H1 (cell line): Measurements from ENCODE around the gene RPS6KA5. TPM values are rescaled to one million over a fixed set of nuclear protein-coding genes. Genes with fewer than 3 reads are reported as not detected.
A peak's percentile ranks its signal among the peaks of the same experiment; 100 is the strongest.

Experiments used
- CTCF ChIA-PET: fragments of 300-600 bp; sonication (Branson Sonifier 250); formaldehyde crosslinking; loops from one replicate; lab custom pipeline; 2021; ENCODE audit not compliant: partially characterized antibody; lab: Charles Lee
- POLR2A ChIA-PET: fragments of 300-600 bp; sonication (Branson Sonifier 250); formaldehyde crosslinking; loops from one replicate; lab custom pipeline; 2021; ENCODE audit warnings: inconsistent platforms; ENCODE audit not compliant: partially characterized antibody; lab: Charles Lee
- DNase-seq, 2 experiments: peaks; one replicate each; pipeline versions ENCODE4 v3.0.0 to v3.0.0-alpha.2; 2010 to 2022; ENCODE audit warnings: low spot score in 2 of 2, low read depth in 1 of 2, mixed read lengths in 1 of 2
- FAIRE-seq: peaks from 2 replicates; lab custom pipeline; 2011; peaks lifted over from hg19 to GRCh38; lab: Jason Lieb, UNC
- H2AFZ ChIP-seq: 2 replicates; pipeline ENCODE4 v1.8.1; 2012; ENCODE audit warnings: low read length, inconsistent platforms
- H2AK5ac ChIP-seq: 2 replicates; pipeline ENCODE4 v1.6.1; 2013; ENCODE audit warnings: low read depth, low read length
- H2BK120ac ChIP-seq: replicated peaks from 2 replicates; pipeline ENCODE3; 2013; ENCODE audit warnings: low read depth, low read length, inconsistent platforms
- H2BK12ac ChIP-seq: 2 replicates; pipeline ENCODE4 v1.6.1; 2013; ENCODE audit warnings: low read depth, low read length
- H2BK15ac ChIP-seq: 2 replicates; pipeline ENCODE4 v1.6.1; 2013; ENCODE audit warnings: low read length
- H2BK20ac ChIP-seq: 2 replicates; pipeline ENCODE4 v1.6.1; 2013; ENCODE audit warnings: low read length
- H2BK5ac ChIP-seq: 2 replicates; pipeline ENCODE4 v1.6.1; 2013; ENCODE audit warnings: low read depth, low read length
- H3K14ac ChIP-seq: 2 replicates; pipeline ENCODE4 v1.6.1; 2013; ENCODE audit warnings: inconsistent platforms; ENCODE audit not compliant: insufficient read length
- H3K18ac ChIP-seq: 2 replicates; pipeline ENCODE4 v1.6.1; 2013; ENCODE audit warnings: low read length; ENCODE audit errors: extremely low read depth
- H3K23ac ChIP-seq: 2 replicates; pipeline ENCODE4 v1.6.1; 2013; ENCODE audit warnings: inconsistent platforms; ENCODE audit not compliant: insufficient read length
- H3K23me2 ChIP-seq: 2 replicates; pipeline ENCODE4 v1.6.1; 2013; ENCODE audit warnings: low read depth, low read length
- H3K27ac ChIP-seq: 2 replicates; pipeline ENCODE4 v1.6.1; 2011; ENCODE audit warnings: low read depth, low read length, inconsistent platforms
- H3K27me3 ChIP-seq, 4 experiments: replicated peaks in 1 of 4; 1 replicate in 1 of 4; 2 replicates in 3 of 4; pipeline versions ENCODE4 v1.6.1 to v1.8.1; 2011 to 2013; ENCODE audit warnings: low read length in 3 of 4, mild to moderate bottlenecking in 3 of 4, inconsistent platforms in 2 of 4, mixed read lengths in 2 of 4, moderate library complexity in 1 of 4; ENCODE audit not compliant: control insufficient read depth in 3 of 4, insufficient read depth in 3 of 4; ENCODE audit errors: extremely low read depth in 1 of 4
- H3K36me3 ChIP-seq, 4 experiments: 2 replicates each; pipeline versions ENCODE4 v1.6.1 to v1.8.1; 2011 to 2013; ENCODE audit warnings: mild to moderate bottlenecking in 4 of 4, low read length in 3 of 4, moderate library complexity in 2 of 4, control low read depth in 1 of 4, inconsistent platforms in 1 of 4; ENCODE audit not compliant: insufficient read depth in 4 of 4, control insufficient read depth in 2 of 4
- H3K4ac ChIP-seq: replicated peaks from 2 replicates; pipeline ENCODE3; 2013; ENCODE audit warnings: low read length, low read depth, mixed read lengths, inconsistent platforms; ENCODE audit not compliant: insufficient read length
- H3K4me1 ChIP-seq, 4 experiments: replicated peaks in 1 of 4; 1 replicate in 1 of 4; 2 replicates in 3 of 4; pipeline versions ENCODE4 v1.6.1 to v1.8.1; 2011 to 2013; ENCODE audit warnings: low read length in 3 of 4, inconsistent platforms in 2 of 4, mixed read lengths in 1 of 4; ENCODE audit not compliant: insufficient read depth in 4 of 4, control insufficient read depth in 3 of 4
- H3K4me2 ChIP-seq, 2 experiments: 2 replicates each; pipeline versions ENCODE4 v1.6.1 to v1.8.1; 2011 to 2013; ENCODE audit warnings: low read depth in 2 of 2, low read length in 2 of 2, control low read depth in 1 of 2, inconsistent platforms in 1 of 2, mild to moderate bottlenecking in 1 of 2; ENCODE audit not compliant: insufficient read depth in 1 of 2
- H3K4me3 ChIP-seq, 4 experiments: fragments of 200-600, 300-600 bp in 1 of 4; sonication (generic), shearing (Covaris generic), sonication (Bioruptor Twin) in 1 of 4; 2 replicates each; pipeline versions ENCODE4 v1.5.1 to v1.8.1; 2011 to 2016; ENCODE audit warnings: low read length in 4 of 4, low read depth in 3 of 4, control low read depth in 2 of 4, inconsistent platforms in 2 of 4, mild to moderate bottlenecking in 2 of 4, mixed read lengths in 1 of 4, moderate library complexity in 1 of 4; ENCODE audit not compliant: insufficient read depth in 2 of 4; ENCODE audit errors: extremely low read depth in 1 of 4
- H3K56ac ChIP-seq: replicated peaks from 2 replicates; pipeline ENCODE3; 2013; ENCODE audit warnings: low read depth, mild to moderate bottlenecking, mixed read lengths, low read length, inconsistent platforms; ENCODE audit not compliant: insufficient read length
- H3K79me1 ChIP-seq: 2 replicates; pipeline ENCODE4 v1.6.1; 2013; ENCODE audit warnings: low read depth, low read length, control low read depth
- H3K79me2 ChIP-seq, 2 experiments: 2 replicates each; pipeline versions ENCODE4 v1.6.1 to v1.8.1; 2012 to 2013; ENCODE audit warnings: low read length in 2 of 2, mild to moderate bottlenecking in 2 of 2, inconsistent platforms in 1 of 2; ENCODE audit not compliant: insufficient read depth in 2 of 2, control insufficient read depth in 1 of 2
- H3K9ac ChIP-seq, 4 experiments: replicated peaks in 1 of 4; 1 replicate in 1 of 4; 2 replicates in 3 of 4; pipeline versions ENCODE4 v1.6.1 to v1.8.1; 2011 to 2013; ENCODE audit warnings: low read depth in 3 of 4, low read length in 3 of 4, control low read depth in 2 of 4, mild to moderate bottlenecking in 2 of 4, moderate library complexity in 2 of 4, inconsistent platforms in 1 of 4; ENCODE audit errors: extremely low read depth in 1 of 4
- H3K9me3 ChIP-seq, 2 experiments: 2 replicates each; pipeline versions ENCODE4 v1.6.1 to v1.8.1; 2012 to 2013; ENCODE audit warnings: mild to moderate bottlenecking in 2 of 2, moderate library complexity in 2 of 2, control low read depth in 1 of 2, inconsistent platforms in 1 of 2, low read depth in 1 of 2, low read length in 1 of 2, mixed read lengths in 1 of 2; ENCODE audit not compliant: insufficient read depth in 2 of 2
- H4K20me1 ChIP-seq, 2 experiments: replicated peaks in 1 of 2; 2 replicates each; pipeline versions ENCODE3 to v1.8.1; 2011 to 2013; ENCODE audit warnings: inconsistent platforms in 2 of 2, low read length in 2 of 2, mild to moderate bottlenecking in 1 of 2; ENCODE audit not compliant: insufficient read depth in 2 of 2, control insufficient read depth in 1 of 2
- H4K5ac ChIP-seq: 2 replicates; pipeline ENCODE4 v1.6.1; 2013; ENCODE audit warnings: low read length, low read depth, mixed read lengths, inconsistent platforms; ENCODE audit not compliant: insufficient read length
- H4K8ac ChIP-seq: 2 replicates; pipeline ENCODE4 v1.8.0; 2013; ENCODE audit warnings: mild to moderate bottlenecking, moderate library complexity, low read length, inconsistent platforms; ENCODE audit not compliant: insufficient read depth; ENCODE audit errors: extremely low read depth
- H4K91ac ChIP-seq: replicated peaks from 2 replicates; pipeline ENCODE3; 2013; ENCODE audit warnings: low read length, mixed read lengths, inconsistent platforms; ENCODE audit not compliant: insufficient read length
- ATF2 ChIP-seq: IDR thresholded peaks from 2 replicates; pipeline ENCODE4 v1.6.1; 2012; ENCODE audit warnings: low read length, inconsistent platforms
- CBX5 ChIP-seq: fragments of 300-800, 300-1000 bp; sonication (generic); IDR thresholded peaks from 2 replicates; pipeline ENCODE4 v1.7.1; 2016; ENCODE audit warnings: antibody characterized with exemption, low read length, low read depth
- EGR1 ChIP-seq: IDR thresholded peaks from 2 replicates; pipeline ENCODE4 v1.6.1; 2011; ENCODE audit warnings: low read depth, low read length, borderline replicate concordance
- JUND ChIP-seq: IDR thresholded peaks from 2 replicates; pipeline ENCODE4 v1.6.1; 2011; ENCODE audit warnings: mild to moderate bottlenecking, improper control_type of control experiment, low read length
- KDM5A ChIP-seq: fragments of 200-600 bp; IDR thresholded peaks from 2 replicates; pipeline ENCODE4 v1.7.1; 2012; ENCODE audit warnings: mild to moderate bottlenecking, low read length, inconsistent platforms, mixed read lengths
- NRF1 ChIP-seq: IDR thresholded peaks from 2 replicates; pipeline ENCODE4 v1.6.1; 2011; ENCODE audit warnings: mild to moderate bottlenecking, low read depth, low read length, improper control_type of control experiment
- TAF7 ChIP-seq: optimal IDR thresholded peaks from 2 replicates; pipeline ENCODE3; 2011; ENCODE audit warnings: low read depth, mild to moderate bottlenecking, inconsistent platforms, low read length, moderate library complexity, borderline replicate concordance
- TBP ChIP-seq: IDR thresholded peaks from 2 replicates; pipeline ENCODE4 v1.6.1; 2011; ENCODE audit warnings: low read depth, low read length, improper control_type of control experiment
- TCF12 ChIP-seq: IDR thresholded peaks from 2 replicates; pipeline ENCODE4 v1.6.1; 2011; ENCODE audit warnings: low read depth, mild to moderate bottlenecking, low read length
- WGBS, 2 experiments: shearing (Covaris generic) in 1 of 2; methylation state at CpG; one replicate each; pipeline versions ENCODE4 v1.1.6 to v1.1.7; 2013 to 2015; ENCODE audit warnings: low lambda C conversion rate in 2 of 2, mixed read lengths in 2 of 2, inconsistent platforms in 1 of 2, low coverage in 1 of 2, missing lambda C conversion rate in 1 of 2; ENCODE audit not compliant: insufficient replicate concordance in 2 of 2, insufficient coverage in 1 of 2, insufficient read length in 1 of 2; ENCODE audit errors: extremely low coverage in 1 of 2, missing lambda C conversion rate in 1 of 2; 5-methylcytosine and 5-hydroxymethylcytosine counted together
- polyA plus RNA-seq, 7 experiments: library from polyadenylated mRNA; depleted of rRNA in 3 of 7; stranded (reverse) in 5 of 7; unstranded in 2 of 7; fragments of >200 nt in 5 of 7; fragments of 200-250 nt in 2 of 7; gene quantifications; 1 replicate in 5 of 7; 2 replicates in 1 of 7; 4 replicates in 1 of 7; pipeline versions ENCODE4 v1.2.1 to v1.2.3, GENCODE V29; 2011 to 2013; ENCODE audit warnings: missing spikeins in 2 of 7, mixed read lengths in 2 of 7
- total RNA-seq: library from RNA; stranded (reverse); fragmentation: NEBNext Ultra II Directional; extraction: Animal tissue kit (Norgen Biotek cat#: 25700); gene quantifications from 2 replicates; pipeline ENCODE4 v1.2.1, GENCODE V29; 2021

RPS6KA5 gene
- total and polyA plus RNA-seq, 2 of the 8 experiments (the other 6 are each of a cell fraction or from before 2014, with no cell fraction given), result 0.85 to 3.1 TPM

- Histone ChIP-seq H3K27ac (no peak overlapping the region), H3K56ac (no peak overlapping the region), H4K5ac (no peak overlapping the region), H3K4me2 (peak overlapping the region; percentile 80 to 88), H3K36me3 (no peaks in the 10 kb centered on the region), H3K18ac (no peak overlapping the region), H2AK5ac (no peak overlapping the region), H4K8ac (no peak overlapping the region), H3K4me1 (peaks cover 0 to 10% (median 5%) of the 10 kb centered on the region in 4 experiments; a peak in 6 of 7 replicates), H3K79me1 (peaks cover 7% of the 10 kb centered on the region; the same call in 1 of the 2 replicates), H3K27me3 (peaks cover 0 to 5% (median 5%) of the 10 kb centered on the region in 4 experiments; a peak in 4 of 7 replicates), H3K4me3 (peak overlapping the region; percentile 53 to 83 (median 64); a peak in 7 of 8 replicates), H2BK12ac (no peak overlapping the region), H3K79me2 (no peaks in the 10 kb centered on the region), H2BK15ac (no peak overlapping the region), H3K4ac (no peak overlapping the region), H3K14ac (no peak overlapping the region), H2AFZ (no peak overlapping the region), H4K91ac (no peak overlapping the region), H3K9me3 (no peaks in the 10 kb centered on the region), H3K23ac (no peak overlapping the region), H4K20me1 (peaks cover 0 to 3% of the 10 kb centered on the region in 2 experiments), H2BK20ac (no peak overlapping the region), H2BK5ac (no peak overlapping the region), H3K23me2 (peaks cover 8% of the 10 kb centered on the region; the same call in 1 of the 2 replicates), H2BK120ac (no peak overlapping the region), H3K9ac (no peak overlapping the region; a peak in 1 of 7 replicates)
- FAIRE-seq, result no peak
- no peak for TF ChIP-seq KDM5A
- TF ChIP-seq CBX5, result no peak
- no peak for TF ChIP-seq EGR1
- TF ChIP-seq TAF7, result no peak
- no peak for TF ChIP-seq TCF12
- TF ChIP-seq ATF2, result no peak
- TF ChIP-seq JUND, result no peak
- TF ChIP-seq NRF1, result no peak
- TF ChIP-seq TBP, result no peak
- ChIA-PET CTCF (interaction anchor here (1.6 kb wide), 1 partner anchor 30 kb away, joined by 4 read pairs; no protein-coding TSS in a partner anchor), POLR2A (no interaction called here)
- WGBS, 2 experiments, result 90 to 100% methylated on average over 2 to 13 of the region's 13 CpGs
- no peak for DNase-seq
These were observed 245.5 kb downstream of the RPS6KA5 start for GRCh38 chr14:90814806-90815571.
